ENCODE measurements around the gene NDUFB2.

- TF ChIP-seq CTCF (IDR thresholded peaks at IDR 0.05; ENCODE audit: low read depth, low read length, poor library complexity, severe bottlenecking) (no peak), EZH2phosphoT487 (IDR thresholded peaks at IDR 0.05; ENCODE audit: borderline replicate concordance, low read length) (no peak)
Observed at GRCh38 chr7:140677496-140677895, 19.0 kb upstream of the NDUFB2 start.
